WTC11 (cell line): ENCODE results near the gene ALG6. TPM values are rescaled to one million over a fixed set of nuclear protein-coding genes. Genes with fewer than 3 reads are reported as not detected.

Source experiments
- ATAC-seq: fragments of 200-7000 bp; cut with Tn5 transposase; 2 replicates; pipeline ENCODE4 v1.10.0; 2021; ENCODE audit warnings: mild to moderate bottlenecking, moderate library complexity
- CTCF ChIA-PET: fragments of 300-600 bp; sonication (Branson Sonifier 250); formaldehyde crosslinking; loops from one replicate; lab custom pipeline; 2021; ENCODE audit warnings: antibody characterized with exemption; lab: Charles Lee
- POLR2A ChIA-PET: fragments of 350-600 bp; sonication (Branson Sonifier 250); formaldehyde crosslinking; loops from one replicate; lab custom pipeline; 2021; ENCODE audit warnings: antibody characterized with exemption; lab: Charles Lee
- DNase-seq: peaks from one replicate; pipeline ENCODE4 v3.0.0; 2021; ENCODE audit warnings: low spot score
- H3K27ac Mint-ChIP-seq: 2 replicates; pipeline ENCODE4 v1.8.0; 2021; ENCODE audit warnings: mixed read lengths
- H3K27me3 Mint-ChIP-seq: 2 replicates; pipeline ENCODE4 v1.8.0; 2021; ENCODE audit warnings: low read depth, mild to moderate bottlenecking, moderate library complexity, mixed read lengths
- H3K36me3 Mint-ChIP-seq: 2 replicates; pipeline ENCODE4 v1.8.0; 2021; ENCODE audit warnings: mixed read lengths
- H3K4me1 Mint-ChIP-seq: 2 replicates; pipeline ENCODE4 v1.8.0; 2022; ENCODE audit warnings: mixed read lengths
- H3K4me3 Mint-ChIP-seq: 2 replicates; pipeline ENCODE4 v1.8.0; 2021; ENCODE audit warnings: mild to moderate bottlenecking, moderate library complexity, mixed read lengths
- H3K9me3 Mint-ChIP-seq: 2 replicates; pipeline ENCODE4 v1.8.0; 2021; ENCODE audit warnings: mixed read lengths
- ATF1 ChIP-seq: sonication (generic); formaldehyde crosslinking; IDR thresholded peaks from 2 replicates; pipeline ENCODE4 v1.8.1; 2023; ENCODE audit warnings: mild to moderate bottlenecking, moderate library complexity, missing genetic modification reagents
- CREB1 ChIP-seq: sonication (generic); formaldehyde crosslinking; IDR thresholded peaks from 2 replicates; pipeline ENCODE4 v1.8.0; 2023; ENCODE audit warnings: mild to moderate bottlenecking, missing genetic modification reagents
- E2F4 ChIP-seq: sonication (generic); formaldehyde crosslinking; IDR thresholded peaks from 2 replicates; pipeline ENCODE4 v1.8.1; 2022; ENCODE audit warnings: low read depth, mild to moderate bottlenecking, moderate library complexity, missing genetic modification reagents, borderline replicate concordance
- ELF4 ChIP-seq: sonication (generic); formaldehyde crosslinking; IDR thresholded peaks from 2 replicates; pipeline ENCODE4 v1.8.1; 2022; ENCODE audit warnings: low read depth, mild to moderate bottlenecking, moderate library complexity, missing genetic modification reagents
- FOXJ3 ChIP-seq: sonication (generic); formaldehyde crosslinking; IDR thresholded peaks from 2 replicates; pipeline ENCODE4 v1.9.0; 2021; ENCODE audit warnings: missing genetic modification reagents, mild to moderate bottlenecking, borderline replicate concordance
- FOXK1 ChIP-seq: sonication (generic); formaldehyde crosslinking; IDR thresholded peaks from 2 replicates; pipeline ENCODE4 v1.8.0; 2022; ENCODE audit warnings: mild to moderate bottlenecking, moderate library complexity, missing genetic modification reagents
- FOXP1 ChIP-seq: sonication (generic); formaldehyde crosslinking; IDR thresholded peaks from 2 replicates; pipeline ENCODE4 v1.8.0; 2022; ENCODE audit warnings: missing genetic modification reagents, mild to moderate bottlenecking, moderate library complexity, borderline replicate concordance
- HMGA2 ChIP-seq: fragments of 250-450 bp; sonication (Bioruptor Pico); IDR thresholded peaks from 2 replicates; pipeline ENCODE4 v1.4.0; 2021; ENCODE audit warnings: mild to moderate bottlenecking, moderate library complexity
- JAZF1 ChIP-seq: fragments of 250-450 bp; sonication (Bioruptor Pico); IDR thresholded peaks from 2 replicates; pipeline ENCODE4 v1.9.0; 2021; ENCODE audit warnings: moderate library complexity, mild to moderate bottlenecking, inconsistent platforms
- NFE2L1 ChIP-seq: sonication (generic); formaldehyde crosslinking; IDR thresholded peaks from 2 replicates; pipeline ENCODE4 v1.8.1; 2023; ENCODE audit warnings: missing genetic modification reagents
- NR3C1 ChIP-seq: sonication (generic); formaldehyde crosslinking; conservative IDR thresholded peaks from 2 replicates; pipeline ENCODE4 v1.8.1; 2023; ENCODE audit warnings: low read depth, mild to moderate bottlenecking, missing genetic modification reagents
- PRRX2 ChIP-seq: fragments of 250-450 bp; sonication (Bioruptor Pico); IDR thresholded peaks from 2 replicates; pipeline ENCODE4 v1.8.0; 2021; ENCODE audit warnings: mild to moderate bottlenecking
- SMAD4 ChIP-seq: sonication (generic); formaldehyde crosslinking; IDR thresholded peaks from 2 replicates; pipeline ENCODE4 v1.8.0; 2022; ENCODE audit warnings: mild to moderate bottlenecking, missing genetic modification reagents
- STAT6 ChIP-seq: sonication (generic); formaldehyde crosslinking; conservative IDR thresholded peaks from 2 replicates; pipeline ENCODE4 v1.8.1; 2023; ENCODE audit warnings: mild to moderate bottlenecking, low read depth, missing genetic modification reagents, moderate library complexity
- TEAD1 ChIP-seq: sonication (generic); formaldehyde crosslinking; IDR thresholded peaks from 2 replicates; pipeline ENCODE4 v1.8.0; 2022; ENCODE audit warnings: mild to moderate bottlenecking, missing genetic modification reagents
- TEAD4 ChIP-seq: sonication (generic); formaldehyde crosslinking; IDR thresholded peaks from 2 replicates; pipeline ENCODE4 v1.8.0; 2022; ENCODE audit warnings: mild to moderate bottlenecking, missing genetic modification reagents
- USF2 ChIP-seq: sonication (generic); formaldehyde crosslinking; IDR thresholded peaks from 2 replicates; pipeline ENCODE4 v1.8.1; 2023; ENCODE audit warnings: mild to moderate bottlenecking, missing genetic modification reagents, moderate library complexity
- ZNF138 ChIP-seq: sonication (generic); formaldehyde crosslinking; conservative IDR thresholded peaks from 2 replicates; pipeline ENCODE4 v1.8.1; 2022; ENCODE audit warnings: mild to moderate bottlenecking, moderate library complexity, missing genetic modification reagents
- ZNF219 ChIP-seq: sonication (generic); formaldehyde crosslinking; IDR thresholded peaks from 2 replicates; pipeline ENCODE4 v1.8.0; 2023; ENCODE audit warnings: missing genetic modification reagents, mild to moderate bottlenecking, borderline replicate concordance
- ZNF281 ChIP-seq: sonication (generic); formaldehyde crosslinking; IDR thresholded peaks from 2 replicates; pipeline ENCODE4 v1.8.0; 2023; ENCODE audit warnings: mild to moderate bottlenecking, missing genetic modification reagents
- ZNF416 ChIP-seq: fragments of 250-450 bp; sonication (Bioruptor Pico); IDR thresholded peaks from 2 replicates; pipeline ENCODE4 v1.9.0; 2021; ENCODE audit warnings: mild to moderate bottlenecking, inconsistent platforms
- ZNF423 ChIP-seq: fragments of 250-450 bp; sonication (Bioruptor Pico); IDR thresholded peaks from 2 replicates; pipeline ENCODE4 v2.1.2; 2022; ENCODE audit warnings: mild to moderate bottlenecking, moderate library complexity
- ZNF512 ChIP-seq: sonication (generic); formaldehyde crosslinking; IDR thresholded peaks from 2 replicates; pipeline ENCODE4 v1.8.1; 2022; ENCODE audit warnings: missing genetic modification reagents, borderline replicate concordance
- total RNA-seq: library from RNA; stranded (reverse); gene quantifications from 3 replicates; pipeline ENCODE4 v1.2.3, GENCODE V29; 2021
- TF ChIP-seq, protein P1 (sequence below): sonication (generic); formaldehyde crosslinking; IDR thresholded peaks from 2 replicates; pipeline ENCODE4 v1.8.0; 2022; ENCODE audit warnings: mild to moderate bottlenecking, missing genetic modification reagents
- TF ChIP-seq, protein P2 (sequence below): sonication (generic); formaldehyde crosslinking; IDR thresholded peaks from 2 replicates; pipeline ENCODE4 v1.8.1; 2023; ENCODE audit warnings: mild to moderate bottlenecking, missing genetic modification reagents, moderate library complexity

ALG6 gene
- total RNA-seq, 1 experiment from 2014 or later: 17.6 TPM

- POLR2A ChIA-PET: no interaction called here
- CTCF ChIA-PET: no interaction called here
- no peak overlapping the region for H3K4me3 Mint-ChIP-seq
Observed at GRCh38 chr1:63342402-63342801, 25.0 kb upstream of the ALG6 start.

DNA sequence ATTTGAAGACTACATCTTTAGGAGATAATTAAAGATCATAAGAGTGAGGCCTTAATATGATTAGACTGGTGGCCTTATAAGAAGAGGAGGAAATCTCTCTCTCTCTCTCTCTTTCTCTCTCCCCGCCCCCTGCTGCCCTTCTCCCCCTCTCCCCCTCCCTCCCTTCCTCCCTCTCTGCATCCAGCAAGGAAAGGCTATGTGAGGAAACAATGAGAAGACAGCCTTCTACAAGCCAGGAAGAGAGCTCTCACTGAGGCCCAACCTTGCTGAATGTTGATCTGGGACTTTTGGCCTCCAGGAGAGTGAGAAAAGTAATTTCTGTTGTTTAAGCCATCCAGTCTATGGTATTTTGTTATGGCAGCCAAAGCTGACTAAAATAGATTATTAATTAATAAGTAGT, 23.5 kb upstream of the ALG6 start:
- no peaks in the 10 kb centered on the region for H3K36me3 Mint-ChIP-seq
- no peak for DNase-seq
- CTCF ChIA-PET: interaction anchor here (0.6 to 1.5 kb wide), 5 partner anchors 13 to 230 kb away, joined by 3 to 7 read pairs (median 4); no protein-coding TSS in a partner anchor
- no peak overlapping the region for H3K4me3 Mint-ChIP-seq
- POLR2A ChIA-PET: no interaction called here
- ATAC-seq: peak; percentile 82
- no peaks in the 10 kb centered on the region for H3K27me3 Mint-ChIP-seq
- H3K9me3 Mint-ChIP-seq: no peaks in the 10 kb centered on the region
- H3K27ac Mint-ChIP-seq: no peak overlapping the region
- H3K4me1 Mint-ChIP-seq: peaks cover 18% of the 10 kb centered on the region
- TF ChIP-seq ZNF219 (CRISPR knock-in tag) (no peak), ZNF416 (CRISPR knock-in tag) (no peak), ZNF281 (CRISPR knock-in tag) (no peak), FOXK1 (CRISPR knock-in tag) (no peak), E2F4 (CRISPR knock-in tag) (no peak), FOXJ3 (CRISPR knock-in tag) (no peak), USF2 (no peak)

More at GRCh38 chr1:63342402-63342801, 25.0 kb upstream of the ALG6 start:
- TF ChIP-seq TEAD4 (CRISPR knock-in tag) (no peak), STAT6 (CRISPR knock-in tag) (no peak), ELF4 (CRISPR knock-in tag) (no peak), TEAD1 (CRISPR knock-in tag) (no peak), ZNF512 (CRISPR knock-in tag) (no peak), PRRX2 (CRISPR knock-in tag) (no peak), FOXP1 (CRISPR knock-in tag) (no peak), NFE2L1 (CRISPR knock-in tag) (no peak), CREB1 (no peak), SMAD4 (CRISPR knock-in tag) (no peak), JAZF1 (CRISPR knock-in tag) (no peak), HMGA2 (CRISPR knock-in tag) (no peak), NR3C1 (CRISPR knock-in tag) (no peak), ZNF138 (no peak), ZNF423 (CRISPR knock-in tag) (no peak), ATF1 (CRISPR knock-in tag) (no peak), FOXK1 (CRISPR knock-in tag) (no peak), E2F4 (CRISPR knock-in tag) (no peak)
- TF ChIP-seq, protein P1, sequence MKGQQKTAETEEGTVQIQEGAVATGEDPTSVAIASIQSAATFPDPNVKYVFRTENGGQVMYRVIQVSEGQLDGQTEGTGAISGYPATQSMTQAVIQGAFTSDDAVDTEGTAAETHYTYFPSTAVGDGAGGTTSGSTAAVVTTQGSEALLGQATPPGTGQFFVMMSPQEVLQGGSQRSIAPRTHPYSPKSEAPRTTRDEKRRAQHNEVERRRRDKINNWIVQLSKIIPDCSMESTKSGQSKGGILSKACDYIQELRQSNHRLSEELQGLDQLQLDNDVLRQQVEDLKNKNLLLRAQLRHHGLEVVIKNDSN (CRISPR knock-in tag): no peak
- TF ChIP-seq, protein P2, sequence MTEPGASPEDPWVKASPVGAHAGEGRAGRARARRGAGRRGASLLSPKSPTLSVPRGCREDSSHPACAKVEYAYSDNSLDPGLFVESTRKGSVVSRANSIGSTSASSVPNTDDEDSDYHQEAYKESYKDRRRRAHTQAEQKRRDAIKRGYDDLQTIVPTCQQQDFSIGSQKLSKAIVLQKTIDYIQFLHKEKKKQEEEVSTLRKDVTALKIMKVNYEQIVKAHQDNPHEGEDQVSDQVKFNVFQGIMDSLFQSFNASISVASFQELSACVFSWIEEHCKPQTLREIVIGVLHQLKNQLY (CRISPR knock-in tag): no peak
- TF ChIP-seq, all 79 proteins: peak for 0
- Mint-ChIP-seq H3K9me3 (no peaks in the 10 kb centered on the region), H3K27ac (no peak overlapping the region), H3K4me1 (peaks cover 18% of the 10 kb centered on the region), H3K36me3 (no peaks in the 10 kb centered on the region), H3K27me3 (no peaks in the 10 kb centered on the region)
- no peak for ATAC-seq
- no peak for DNase-seq
